Endodermal cell (in vitro differentiated cells): ENCODE results near the gene SPON2. TPM values are rescaled to one million over a fixed set of nuclear protein-coding genes. Genes with fewer than 3 reads are reported as not detected.

ENCODE experiments used
- DNase-seq: peaks from one replicate; pipeline ENCODE4 v3.0.0-alpha.2; 2017
- H3K27ac ChIP-seq: 2 replicates; pipeline ENCODE4 v1.5.1; 2013; ENCODE audit warnings: mild to moderate bottlenecking, low read depth, low read length, moderate library complexity
- H3K27me3 ChIP-seq: 2 replicates; pipeline ENCODE4 v1.6.1; 2013; ENCODE audit warnings: mild to moderate bottlenecking, low read length, moderate library complexity; ENCODE audit not compliant: insufficient read depth, control insufficient read depth, poor library complexity, severe bottlenecking
- H3K36me3 ChIP-seq: 2 replicates; pipeline ENCODE4 v1.7.0; 2013; ENCODE audit warnings: mild to moderate bottlenecking, low read length, moderate library complexity; ENCODE audit not compliant: control insufficient read depth, insufficient read depth
- H3K4me1 ChIP-seq: one replicate; pipeline ENCODE4 v1.7.0; 2013; ENCODE audit warnings: low read length; ENCODE audit not compliant: control insufficient read depth, insufficient read depth
- H3K4me3 ChIP-seq: 2 replicates; pipeline ENCODE4 v1.5.1; 2013; ENCODE audit warnings: mild to moderate bottlenecking, low read length, moderate library complexity
- H3K9ac ChIP-seq: 2 replicates; pipeline ENCODE4 v1.6.1; 2013; ENCODE audit warnings: mild to moderate bottlenecking, low read length, moderate library complexity; ENCODE audit not compliant: poor library complexity, severe bottlenecking; ENCODE audit errors: extremely low read depth
- H3K9me3 ChIP-seq: 2 replicates; pipeline ENCODE4 v1.6.1; 2013; ENCODE audit warnings: mild to moderate bottlenecking, low read length, moderate library complexity; ENCODE audit not compliant: control insufficient read depth
- H3K27ac Mint-ChIP-seq: 2 replicates; pipeline ENCODE4 v1.8.0; 2020; ENCODE audit warnings: mixed read lengths
- H3K27me3 Mint-ChIP-seq: 2 replicates; pipeline ENCODE4 v1.8.0; 2021; ENCODE audit warnings: mild to moderate bottlenecking, mixed read lengths; ENCODE audit not compliant: insufficient read depth
- H3K36me3 Mint-ChIP-seq: 2 replicates; pipeline ENCODE4 v1.8.0; 2020; ENCODE audit warnings: low read depth, mixed read lengths
- H3K4me1 Mint-ChIP-seq: 2 replicates; pipeline ENCODE4 v1.8.0; 2020; ENCODE audit warnings: mixed read lengths
- H3K4me3 Mint-ChIP-seq: 2 replicates; pipeline ENCODE4 v1.8.0; 2020; ENCODE audit warnings: mild to moderate bottlenecking, moderate library complexity, mixed read lengths
- H3K9me3 Mint-ChIP-seq: 2 replicates; pipeline ENCODE4 v1.8.0; 2020; ENCODE audit warnings: mild to moderate bottlenecking, mixed read lengths
- CTCF ChIP-seq: fragments of 200-600 bp; sonication (generic); conservative IDR thresholded peaks from 2 replicates; pipeline ENCODE4 v1.5.0; 2021; ENCODE audit warnings: antibody characterized with exemption, mild to moderate bottlenecking
- WGBS, 2 experiments: methylation state at CpG; one replicate each; pipeline versions ENCODE4 v1.1.5 to v1.1.7; 2013; ENCODE audit warnings: missing lambda C conversion rate in 2 of 2, mixed read lengths in 1 of 2; ENCODE audit not compliant: insufficient coverage in 1 of 2, insufficient read length in 1 of 2; 5-methylcytosine and 5-hydroxymethylcytosine counted together
- total RNA-seq, 2 donors: library from RNA; stranded (reverse); fragmentation: NEBNext Ultra II Directional in 1 of 2; extraction: Animal tissue kit (Norgen Biotek cat#: 25700) in 1 of 2; gene quantifications; 2 replicates in 1 of 2; 3 replicates in 1 of 2; pipeline ENCODE4 v1.2.1, GENCODE V29; 2021

SPON2 gene
- total RNA-seq, 2 donors from 2014 or later = 1.4 to 2.6 TPM

GRCh38 chr4:1219566-1219950, 47.2 kb upstream of the SPON2 start:
- 91 to 100% methylated on average over 2 to 7 of the region's 7 CpGs for WGBS, 2 experiments
- peaks cover 43% of the 10 kb centered on the region for H3K36me3 Mint-ChIP-seq

GRCh38 chr4:1218634-1219565, 46.5 kb upstream of the SPON2 start:
- no peak overlapping the region for H3K27ac Mint-ChIP-seq
- no peaks in the 10 kb centered on the region for H3K4me1 ChIP-seq
- no peak overlapping the region for H3K27ac ChIP-seq
- H3K36me3 Mint-ChIP-seq = peaks cover 36% of the 10 kb centered on the region
- peaks cover 36% of the 10 kb centered on the region for H3K36me3 ChIP-seq
- H3K27me3 Mint-ChIP-seq = no peaks in the 10 kb centered on the region
- no peaks in the 10 kb centered on the region for H3K9me3 ChIP-seq
- H3K4me3 ChIP-seq = no peak overlapping the region
- no peaks in the 10 kb centered on the region for H3K9me3 Mint-ChIP-seq
- TF ChIP-seq CTCF = no peak
- H3K4me3 Mint-ChIP-seq = no peak overlapping the region
- H3K27me3 ChIP-seq = no peaks in the 10 kb centered on the region
- no peak for DNase-seq
- H3K9ac ChIP-seq = no peak overlapping the region
- 94 to 96% methylated on average over 7 to 21 of the region's 21 CpGs for whole genome bisulfite sequencing, 2 experiments
- no peaks in the 10 kb centered on the region for H3K4me1 Mint-ChIP-seq

More at GRCh38 chr4:1219566-1219950, 47.2 kb upstream of the SPON2 start:
- Histone ChIP-seq H3K36me3 (peaks cover 43% of the 10 kb centered on the region), H3K4me3 (no peak overlapping the region), H3K9me3 (no peaks in the 10 kb centered on the region), H3K9ac (no peak overlapping the region), H3K4me1 (no peaks in the 10 kb centered on the region), H3K27ac (no peak overlapping the region), H3K27me3 (no peaks in the 10 kb centered on the region)
- Mint-ChIP-seq H3K4me3 (no peak overlapping the region), H3K27me3 (no peaks in the 10 kb centered on the region), H3K9me3 (no peaks in the 10 kb centered on the region), H3K4me1 (no peaks in the 10 kb centered on the region), H3K27ac (no peak overlapping the region)
- TF ChIP-seq CTCF = no peak
- DNase-seq = no peak

GRCh38 chr4:1217366-1217765, 45.0 kb upstream of the SPON2 start:
- no peak overlapping the region for H3K27ac Mint-ChIP-seq
- H3K9ac ChIP-seq = no peak overlapping the region
- no peaks in the 10 kb centered on the region for H3K27me3 ChIP-seq
- H3K9me3 Mint-ChIP-seq = no peaks in the 10 kb centered on the region
- no peaks in the 10 kb centered on the region for H3K4me1 Mint-ChIP-seq
- peaks cover 33% of the 10 kb centered on the region for H3K36me3 ChIP-seq
- H3K4me3 Mint-ChIP-seq = no peak overlapping the region
- DNase-seq = no peak
- no peak for TF ChIP-seq CTCF
- 94 to 98% methylated on average over 17 to 27 of the region's 27 CpGs for WGBS, 2 experiments
- no peaks in the 10 kb centered on the region for H3K4me1 ChIP-seq
- H3K27me3 Mint-ChIP-seq = no peaks in the 10 kb centered on the region
- no peaks in the 10 kb centered on the region for H3K9me3 ChIP-seq
- no peak overlapping the region for H3K27ac ChIP-seq
- H3K4me3 ChIP-seq = no peak overlapping the region
- peaks cover 31% of the 10 kb centered on the region for H3K36me3 Mint-ChIP-seq
